Right forelimb (tissue), 1 donor: Measurements from ENCODE around the gene FAM216B.

ENCODE experiments used
- DNase-seq: peaks from one replicate; pipeline ENCODE4 v3.0.0-alpha.2; 2018

The FAM216B gene

GRCh38 chr13:42836930-42837690 lies 55.7 kb downstream of the FAM216B start:
- DNase-seq, result peak; percentile 45
